ENCODE results near the gene MT1M. TPM values are rescaled to one million over a fixed set of nuclear protein-coding genes. Genes with fewer than 3 reads are reported as not detected.

MT1M gene
- total and polyA plus RNA-seq, 2 of the 8 experiments (the other 6 are each of a cell fraction or from before 2014, with no cell fraction given) = 2.1 TPM; not detected in 1

GRCh38 chr16:56594292-56594619 lies 38.2 kb upstream of the MT1M start (continued):
- no peak for TF ChIP-seq CBX5 (IDR thresholded peaks at IDR 0.05; ENCODE audit: low read depth, low read length)
- TF ChIP-seq BRCA1 (IDR thresholded peaks at IDR 0.05; ENCODE audit: low read depth, low read length) = no peak
- TF ChIP-seq GTF2F1 (IDR thresholded peaks at IDR 0.05; ENCODE audit: borderline replicate concordance, low read depth, low read length) = no peak
- no peak for TF ChIP-seq GABPA (IDR thresholded peaks at IDR 0.05; ENCODE audit: borderline replicate concordance, insufficient read depth, low read length)
- TF ChIP-seq TEAD4 (IDR thresholded peaks at IDR 0.05; ENCODE audit: low read depth, low read length) = no peak
- TF ChIP-seq POU5F1 (IDR thresholded peaks at IDR 0.05; ENCODE audit: low read depth, low read length) = no peak

All from H1 (cell line).